Ovary (tissue), 3 donors: ENCODE results near the gene UGDH.

Experiments
- CTCF ChIP-seq, 3 donors: fragments of 450-650 bp in 2 of 3; fragments of 200-600 bp in 1 of 3; IDR thresholded peaks; one replicate each; pipeline versions ENCODE4 v1.5.1 to v1.8.0; 2016 to 2022; ENCODE audit warnings: antibody characterized with exemption in 3 of 3, mild to moderate bottlenecking in 1 of 3
- EP300 ChIP-seq: sonication (generic); formaldehyde crosslinking; IDR thresholded peaks from one replicate; pipeline ENCODE4 v1.6.1; 2017; ENCODE audit warnings: antibody characterized with exemption
- POLR2A ChIP-seq: fragments of 450-650 bp; IDR thresholded peaks from one replicate; pipeline ENCODE4 v1.6.1; 2017; ENCODE audit warnings: antibody characterized with exemption, mild to moderate bottlenecking, moderate library complexity
- donor health status: DM: no; HTN: no; CAD: no.

DNA sequence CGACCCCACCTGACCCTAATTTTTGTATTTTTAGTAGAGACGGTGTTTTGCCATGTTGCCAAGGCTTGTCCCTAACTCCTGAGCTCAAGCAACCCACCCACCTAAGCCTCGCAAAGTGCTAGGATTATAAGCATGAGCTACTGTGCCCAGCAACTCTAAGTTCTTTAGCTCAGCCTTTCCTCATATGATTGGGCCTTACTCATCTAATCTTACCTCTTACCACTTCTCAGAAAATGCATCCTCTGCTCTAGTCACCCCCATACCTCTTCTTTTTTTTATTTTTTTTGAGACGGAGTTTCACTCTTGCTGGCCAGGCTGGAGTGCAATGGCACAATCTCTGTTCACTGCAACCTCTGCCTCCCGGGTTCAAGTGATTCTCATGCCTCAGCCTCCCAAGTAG, 35.6 kb upstream of the UGDH start:
- no peak for TF ChIP-seq POLR2A
- no peak for TF ChIP-seq CTCF (IDR thresholded peaks at IDR 0.05)
- TF ChIP-seq EP300 = no peak
